Caco-2 (cell line): ENCODE data around the gene CHMP2B. TPM values are rescaled to one million over a fixed set of nuclear protein-coding genes. Genes with fewer than 3 reads are reported as not detected.
A peak's percentile ranks its signal among the peaks of the same experiment; 100 is the strongest.

Source experiments
- BruUV-seq: library from RNA; stranded (reverse); fragments of 400-500 nt; replicated peaks from 2 replicates; lab custom pipeline; 2021; lab: Mats Ljungman, UMichigan
- CTCF ChIA-PET: fragments of 300-600 bp; sonication (Branson Sonifier 250); formaldehyde crosslinking; loops from one replicate; lab custom pipeline; 2022; ENCODE audit warnings: antibody characterized with exemption; lab: Charles Lee
- POLR2A ChIA-PET: fragments of 300-600 bp; sonication (Branson Sonifier 250); formaldehyde crosslinking; loops from one replicate; lab custom pipeline; 2022; ENCODE audit warnings: antibody characterized with exemption; lab: Charles Lee
- DNase-seq, 2 experiments: peaks; one replicate each; pipeline versions ENCODE4 v3.0.0 to v3.0.0-alpha.2; 2020 to 2022
- H3K27me3 ChIP-seq: replicated peaks from 2 replicates; pipeline ENCODE4 v1.6.0; 2011; ENCODE audit warnings: low read length; ENCODE audit not compliant: control insufficient read depth, insufficient read depth
- H3K36me3 ChIP-seq: 2 replicates; pipeline ENCODE4 v1.5.1; 2011; ENCODE audit warnings: low read length; ENCODE audit not compliant: control insufficient read depth, insufficient read depth
- H3K4me1 ChIP-seq: fragments of 250-450 bp; sonication (Bioruptor Pico); 2 replicates; pipeline ENCODE4 v1.5.1; 2020; ENCODE audit warnings: mild to moderate bottlenecking
- H3K4me3 ChIP-seq: 2 replicates; pipeline ENCODE4 v1.5.1; 2011; ENCODE audit warnings: low read depth, mild to moderate bottlenecking, control low read depth, low read length
- H3K9me3 ChIP-seq: fragments of 250-450 bp; sonication (Bioruptor Pico); 2 replicates; pipeline ENCODE4 v1.5.1; 2020; ENCODE audit warnings: mild to moderate bottlenecking, moderate library complexity
- H3K27ac Mint-ChIP-seq: one replicate; pipeline ENCODE4 v1.8.0; 2022; ENCODE audit warnings: mixed read lengths; ENCODE audit not compliant: unreplicated experiment
- H3K27me3 Mint-ChIP-seq: one replicate; pipeline ENCODE4 v1.8.0; 2022; ENCODE audit warnings: mixed read lengths; ENCODE audit not compliant: insufficient read depth, unreplicated experiment
- H3K36me3 Mint-ChIP-seq: one replicate; pipeline ENCODE4 v1.8.0; 2022; ENCODE audit warnings: mild to moderate bottlenecking, mixed read lengths; ENCODE audit not compliant: insufficient read depth, unreplicated experiment
- H3K4me1 Mint-ChIP-seq: one replicate; pipeline ENCODE4 v1.8.0; 2022; ENCODE audit warnings: low read depth, mixed read lengths; ENCODE audit not compliant: unreplicated experiment
- H3K4me3 Mint-ChIP-seq: one replicate; pipeline ENCODE4 v1.8.0; 2022; ENCODE audit warnings: mild to moderate bottlenecking, moderate library complexity, mixed read lengths; ENCODE audit not compliant: unreplicated experiment
- H3K9me3 Mint-ChIP-seq: one replicate; pipeline ENCODE4 v1.8.0; 2022; ENCODE audit warnings: mixed read lengths; ENCODE audit not compliant: unreplicated experiment
- intact Hi-C: fragments of 100-400 bp; cut with micrococcal nuclease; formaldehyde crosslinking; loops from one replicate; pipeline ENCODE4 v1.10.0; 2022; ENCODE audit not compliant: unreplicated experiment
- total RNA-seq: library from RNA; stranded (reverse); gene quantifications from 2 replicates; pipeline ENCODE4 v1.2.3, GENCODE V29; 2022
- TF ChIP-seq, protein P1 (sequence below), 2 experiments: fragments of 200-600 bp in 1 of 2; IDR thresholded peaks; 1 replicate in 1 of 2; 2 replicates in 1 of 2; pipeline versions ENCODE4 v1.5.1 to v1.8.0; 2011 to 2022; ENCODE audit warnings: antibody characterized with exemption in 1 of 2, control low read depth in 1 of 2, inconsistent platforms in 1 of 2, low read depth in 1 of 2, low read length in 1 of 2, mild to moderate bottlenecking in 1 of 2, moderate library complexity in 1 of 2; ENCODE audit not compliant: insufficient read depth in 1 of 2, severe bottlenecking in 1 of 2, unreplicated experiment in 1 of 2

CHMP2B gene
- total RNA-seq, 1 experiment from 2014 or later, result 52.4 TPM

DNA sequence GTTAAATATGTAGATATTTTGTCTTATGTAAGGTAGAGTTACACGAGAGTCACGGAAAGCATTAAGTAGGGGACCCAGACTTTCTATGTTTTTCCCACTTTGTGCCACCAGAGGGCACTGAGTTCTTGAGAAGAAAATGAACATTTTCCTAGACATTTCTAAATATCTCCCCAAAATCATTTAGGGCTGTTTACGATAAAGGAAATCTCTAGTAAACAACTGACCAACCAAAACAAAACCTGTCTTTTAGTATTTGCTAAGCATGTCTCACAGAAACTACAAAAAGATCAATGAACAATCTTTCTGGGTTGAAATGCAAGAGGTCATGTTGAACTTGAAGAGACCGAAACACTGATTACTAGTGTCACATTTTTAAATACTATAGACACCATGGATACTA is 33.2 kb downstream of the CHMP2B start:
- DNase-seq, result peak; percentile 42 to 49
- H3K4me1 Mint-ChIP-seq, result no peaks in the 10 kb centered on the region
- 0 out of 2 replicates have a peak, but pooled peaks cover 5% of the 10 kb centered on the region for H3K4me1 ChIP-seq
- TF ChIP-seq, protein P1, sequence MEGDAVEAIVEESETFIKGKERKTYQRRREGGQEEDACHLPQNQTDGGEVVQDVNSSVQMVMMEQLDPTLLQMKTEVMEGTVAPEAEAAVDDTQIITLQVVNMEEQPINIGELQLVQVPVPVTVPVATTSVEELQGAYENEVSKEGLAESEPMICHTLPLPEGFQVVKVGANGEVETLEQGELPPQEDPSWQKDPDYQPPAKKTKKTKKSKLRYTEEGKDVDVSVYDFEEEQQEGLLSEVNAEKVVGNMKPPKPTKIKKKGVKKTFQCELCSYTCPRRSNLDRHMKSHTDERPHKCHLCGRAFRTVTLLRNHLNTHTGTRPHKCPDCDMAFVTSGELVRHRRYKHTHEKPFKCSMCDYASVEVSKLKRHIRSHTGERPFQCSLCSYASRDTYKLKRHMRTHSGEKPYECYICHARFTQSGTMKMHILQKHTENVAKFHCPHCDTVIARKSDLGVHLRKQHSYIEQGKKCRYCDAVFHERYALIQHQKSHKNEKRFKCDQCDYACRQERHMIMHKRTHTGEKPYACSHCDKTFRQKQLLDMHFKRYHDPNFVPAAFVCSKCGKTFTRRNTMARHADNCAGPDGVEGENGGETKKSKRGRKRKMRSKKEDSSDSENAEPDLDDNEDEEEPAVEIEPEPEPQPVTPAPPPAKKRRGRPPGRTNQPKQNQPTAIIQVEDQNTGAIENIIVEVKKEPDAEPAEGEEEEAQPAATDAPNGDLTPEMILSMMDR (IDR thresholded peaks at IDR 0.05; ENCODE audit: insufficient read depth in 1 of 2, low read depth in 1 of 2, low read length in 1 of 2, severe bottlenecking in 1 of 2, unreplicated experiment in 1 of 2), result peak; percentile 40 to 59
- no peaks in the 10 kb centered on the region for H3K9me3 ChIP-seq
- H3K27me3 Mint-ChIP-seq, result no peaks in the 10 kb centered on the region
- peaks cover 12% of the 10 kb centered on the region for H3K36me3 Mint-ChIP-seq
- no TSS peak for BruUV-seq
- no peaks in the 10 kb centered on the region for H3K9me3 Mint-ChIP-seq
- intact Hi-C loops, result loop anchor here (1.0 kb wide), 1 partner anchor 244 kb away; no protein-coding TSS in a partner anchor
- H3K27ac Mint-ChIP-seq, result no peak overlapping the region
- CTCF ChIA-PET, result no interaction called here
- no peaks in the 10 kb centered on the region for H3K27me3 ChIP-seq
- H3K36me3 ChIP-seq, result no peaks in the 10 kb centered on the region
- H3K4me3 ChIP-seq, result no peak overlapping the region
- H3K4me3 Mint-ChIP-seq, result no peak overlapping the region
- POLR2A ChIA-PET, result no interaction called here

- Mint-ChIP-seq H3K4me3 (no peak overlapping the region), H3K4me1 (no peaks in the 10 kb centered on the region), H3K9me3 (no peaks in the 10 kb centered on the region), H3K27me3 (no peaks in the 10 kb centered on the region), H3K27ac (no peak overlapping the region), H3K36me3 (peaks cover 6% of the 10 kb centered on the region)
- Histone ChIP-seq H3K4me1 (0 out of 2 replicates have a peak, but pooled peaks cover 5% of the 10 kb centered on the region), H3K36me3 (no peaks in the 10 kb centered on the region), H3K27me3 (no peaks in the 10 kb centered on the region), H3K9me3 (no peaks in the 10 kb centered on the region), H3K4me3 (no peak overlapping the region)
- TF ChIP-seq, protein P1 (IDR thresholded peaks at IDR 0.05; ENCODE audit: insufficient read depth in 1 of 2, low read depth in 1 of 2, low read length in 1 of 2, severe bottlenecking in 1 of 2, unreplicated experiment in 1 of 2), result no peak
- ChIA-PET POLR2A (no interaction called here), CTCF (interaction anchor here (1.3 kb wide), 1 partner anchor 743 kb away, joined by 3 read pairs; no protein-coding TSS in a partner anchor)
- no TSS peak for BruUV-seq
- intact Hi-C loops, result no loop called here
- no peak for DNase-seq
Observed at GRCh38 chr3:87261925-87262324, 34.8 kb downstream of the CHMP2B start.

GRCh38 chr3:87267953-87268645 is 41.0 kb downstream of the CHMP2B start:
- Histone ChIP-seq H3K4me3 (no peak overlapping the region), H3K27me3 (no peaks in the 10 kb centered on the region), H3K9me3 (no peaks in the 10 kb centered on the region), H3K4me1 (no peaks in the 10 kb centered on the region), H3K36me3 (no peaks in the 10 kb centered on the region)
- no TSS peak for BruUV-seq
- intact Hi-C loops, result no loop called here
- Mint-ChIP-seq H3K27me3 (no peaks in the 10 kb centered on the region), H3K27ac (no peak overlapping the region), H3K4me1 (no peaks in the 10 kb centered on the region), H3K4me3 (no peak overlapping the region), H3K9me3 (no peaks in the 10 kb centered on the region), H3K36me3 (no peaks in the 10 kb centered on the region)
- ChIA-PET POLR2A (no interaction called here), CTCF (no interaction called here)
- TF ChIP-seq, protein P1 (IDR thresholded peaks at IDR 0.05; ENCODE audit: insufficient read depth in 1 of 2, low read depth in 1 of 2, low read length in 1 of 2, severe bottlenecking in 1 of 2, unreplicated experiment in 1 of 2), result no peak
- no peak for DNase-seq
